SH-SY5Y (cell line): Measurements from ENCODE around the gene CCDC88A.

Experiments
- GATA2 ChIP-seq: IDR thresholded peaks from 2 replicates; pipeline ENCODE4 v1.6.1; 2011; ENCODE audit warnings: mild to moderate bottlenecking, low read depth, low read length
- GATA3 ChIP-seq: IDR thresholded peaks from 2 replicates; pipeline ENCODE4 v1.6.1; 2011; ENCODE audit warnings: low read depth, mild to moderate bottlenecking, low read length, moderate library complexity

DNA sequence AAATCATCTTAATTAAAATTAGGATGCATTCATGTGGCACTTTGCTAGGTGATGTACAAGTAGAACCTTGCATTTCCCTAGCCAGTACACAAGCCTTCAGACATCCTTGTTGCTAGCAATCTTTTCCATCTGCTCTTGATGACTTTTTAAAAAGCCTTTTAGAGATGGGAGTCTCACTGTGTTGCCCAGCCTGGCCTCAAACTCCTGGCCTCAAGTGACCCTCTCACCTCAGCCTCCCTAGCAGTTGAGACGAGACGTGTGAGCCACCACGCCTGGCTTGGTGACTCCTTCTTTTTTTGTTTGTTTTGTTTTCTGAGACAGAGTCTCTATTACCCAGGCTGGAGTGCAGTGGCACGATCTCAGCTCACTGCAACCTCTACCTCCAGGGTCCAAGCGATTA lies 1.7 kb upstream of the CCDC88A start:
- TF ChIP-seq GATA2 (no peak), GATA3 (no peak)
